ENCODE data around the gene PRKCZ. TPM values are rescaled to one million over a fixed set of nuclear protein-coding genes. Genes with fewer than 3 reads are reported as not detected.
A peak's percentile ranks its signal among the peaks of the same experiment; 100 is the strongest.

Gene PRKCZ
- total and polyA plus RNA-seq, 2 donors (not counting 1 experiment from before 2014, with no cell fraction given) = 1.6 to 2.0 TPM

- Histone ChIP-seq H3K9me3 (ENCODE audit: control insufficient read depth, insufficient read depth, low read depth, low read length) (no peaks in the 10 kb centered on the region), H2AFZ (ENCODE audit: low read length) (peak overlapping the region; percentile 75), H3K4me2 (ENCODE audit: extremely low read depth, insufficient read depth, low read length) (peak overlapping the region; percentile 87), H3K4me1 (ENCODE audit: control insufficient read depth, extremely low read depth, insufficient read depth, low read length) (peaks cover 5% of the 10 kb centered on the region), H3K4me3 (replicated peaks in 1 of 4; ENCODE audit: control extremely low read depth in 1 of 4, insufficient read depth in 1 of 4, low read depth in 3 of 4, low read length in 4 of 4) (peak overlapping the region; percentile 8 to 60 (median 40)), H3K27ac (ENCODE audit: insufficient read depth, low read length) (peak overlapping the region; percentile 97), H3K27me3 (ENCODE audit: control insufficient read depth, insufficient read depth, low read length) (no peaks in the 10 kb centered on the region), H3K79me2 (ENCODE audit: control insufficient read depth, insufficient read depth, low read length) (no peaks in the 10 kb centered on the region), H3K9ac (ENCODE audit: insufficient read depth, low read length) (peak overlapping the region; percentile 75), H4K20me1 (ENCODE audit: control insufficient read depth, extremely low read depth, insufficient read depth, low read length) (no peaks in the 10 kb centered on the region), H3K36me3 (ENCODE audit: control insufficient read depth, insufficient read depth, low read length) (no peaks in the 10 kb centered on the region)
- peak; percentile 61 to 75 for DNase-seq (ENCODE audit: low read depth in 2 of 2)
- TF ChIP-seq EZH2 (IDR thresholded peaks at IDR 0.05; ENCODE audit: low read length, missing control alignments) = no peak
- peak; percentile 61 to 63 for TF ChIP-seq CTCF (conservative IDR thresholded peaks at IDR 0.05 in 1 of 2, IDR thresholded peaks at IDR 0.05 in 1 of 2; ENCODE audit: low read depth in 1 of 2, low read length in 2 of 2)
Observed at GRCh38 chr1:2132222-2133038, 82.2 kb downstream of the PRKCZ start.

GRCh38 chr1:2133039-2133878, 83.0 kb downstream of the PRKCZ start:
- no peak for TF ChIP-seq CTCF (conservative IDR thresholded peaks at IDR 0.05 in 1 of 2, IDR thresholded peaks at IDR 0.05 in 1 of 2; ENCODE audit: low read depth in 1 of 2, low read length in 2 of 2)
- TF ChIP-seq EZH2 (IDR thresholded peaks at IDR 0.05; ENCODE audit: low read length, missing control alignments) = no peak
- H3K4me2 ChIP-seq (ENCODE audit: extremely low read depth, insufficient read depth, low read length) = peak overlapping the region; percentile 87
- peak overlapping the region; percentile 35 to 60 (median 47) for H3K4me3 ChIP-seq (replicated peaks in 1 of 4; ENCODE audit: control extremely low read depth in 1 of 4, insufficient read depth in 1 of 4, low read depth in 3 of 4, low read length in 4 of 4)
- peak overlapping the region; percentile 97 for H3K27ac ChIP-seq (ENCODE audit: insufficient read depth, low read length)
- H3K9ac ChIP-seq (ENCODE audit: insufficient read depth, low read length) = peak overlapping the region; percentile 75
- DNase-seq (ENCODE audit: low read depth in 2 of 2) = peak; percentile 93 to 99
- no peaks in the 10 kb centered on the region for H4K20me1 ChIP-seq (ENCODE audit: control insufficient read depth, extremely low read depth, insufficient read depth, low read length)
- H3K4me1 ChIP-seq (ENCODE audit: control insufficient read depth, extremely low read depth, insufficient read depth, low read length) = peaks cover 5% of the 10 kb centered on the region
- no peaks in the 10 kb centered on the region for H3K36me3 ChIP-seq (ENCODE audit: control insufficient read depth, insufficient read depth, low read length)
- H3K79me2 ChIP-seq (ENCODE audit: control insufficient read depth, insufficient read depth, low read length) = no peaks in the 10 kb centered on the region
- no peaks in the 10 kb centered on the region for H3K27me3 ChIP-seq (ENCODE audit: control insufficient read depth, insufficient read depth, low read length)
- H3K9me3 ChIP-seq (ENCODE audit: control insufficient read depth, insufficient read depth, low read depth, low read length) = no peaks in the 10 kb centered on the region
- peak overlapping the region; percentile 79 for H2AFZ ChIP-seq (ENCODE audit: low read length)

- no peaks in the 10 kb centered on the region for H3K27me3 ChIP-seq (ENCODE audit: control insufficient read depth, insufficient read depth, low read length)
- peak overlapping the region; percentile 79 for H2AFZ ChIP-seq (ENCODE audit: low read length)
- H3K4me2 ChIP-seq (ENCODE audit: extremely low read depth, insufficient read depth, low read length) = peak overlapping the region; percentile 79
- peak overlapping the region; percentile 28 to 57 (median 36) for H3K4me3 ChIP-seq (replicated peaks in 1 of 4; ENCODE audit: control extremely low read depth in 1 of 4, insufficient read depth in 1 of 4, low read depth in 3 of 4, low read length in 4 of 4)
- H3K36me3 ChIP-seq (ENCODE audit: control insufficient read depth, insufficient read depth, low read length) = no peaks in the 10 kb centered on the region
- H3K9me3 ChIP-seq (ENCODE audit: control insufficient read depth, insufficient read depth, low read depth, low read length) = no peaks in the 10 kb centered on the region
- peak overlapping the region; percentile 80 for H3K27ac ChIP-seq (ENCODE audit: insufficient read depth, low read length)
- H3K9ac ChIP-seq (ENCODE audit: insufficient read depth, low read length) = peak overlapping the region; percentile 72
- peaks cover 5% of the 10 kb centered on the region for H3K4me1 ChIP-seq (ENCODE audit: control insufficient read depth, extremely low read depth, insufficient read depth, low read length)
- no peaks in the 10 kb centered on the region for H4K20me1 ChIP-seq (ENCODE audit: control insufficient read depth, extremely low read depth, insufficient read depth, low read length)
- no peak for DNase-seq (ENCODE audit: low read depth in 2 of 2)
- TF ChIP-seq EZH2 (IDR thresholded peaks at IDR 0.05; ENCODE audit: low read length, missing control alignments) = no peak
- no peak for TF ChIP-seq CTCF (conservative IDR thresholded peaks at IDR 0.05 in 1 of 2, IDR thresholded peaks at IDR 0.05 in 1 of 2; ENCODE audit: low read depth in 1 of 2, low read length in 2 of 2)
- H3K79me2 ChIP-seq (ENCODE audit: control insufficient read depth, insufficient read depth, low read length) = no peaks in the 10 kb centered on the region
Observed at GRCh38 chr1:2133879-2134215, 83.6 kb downstream of the PRKCZ start.
